Measurements from ENCODE around the gene DUSP1.

DNA sequence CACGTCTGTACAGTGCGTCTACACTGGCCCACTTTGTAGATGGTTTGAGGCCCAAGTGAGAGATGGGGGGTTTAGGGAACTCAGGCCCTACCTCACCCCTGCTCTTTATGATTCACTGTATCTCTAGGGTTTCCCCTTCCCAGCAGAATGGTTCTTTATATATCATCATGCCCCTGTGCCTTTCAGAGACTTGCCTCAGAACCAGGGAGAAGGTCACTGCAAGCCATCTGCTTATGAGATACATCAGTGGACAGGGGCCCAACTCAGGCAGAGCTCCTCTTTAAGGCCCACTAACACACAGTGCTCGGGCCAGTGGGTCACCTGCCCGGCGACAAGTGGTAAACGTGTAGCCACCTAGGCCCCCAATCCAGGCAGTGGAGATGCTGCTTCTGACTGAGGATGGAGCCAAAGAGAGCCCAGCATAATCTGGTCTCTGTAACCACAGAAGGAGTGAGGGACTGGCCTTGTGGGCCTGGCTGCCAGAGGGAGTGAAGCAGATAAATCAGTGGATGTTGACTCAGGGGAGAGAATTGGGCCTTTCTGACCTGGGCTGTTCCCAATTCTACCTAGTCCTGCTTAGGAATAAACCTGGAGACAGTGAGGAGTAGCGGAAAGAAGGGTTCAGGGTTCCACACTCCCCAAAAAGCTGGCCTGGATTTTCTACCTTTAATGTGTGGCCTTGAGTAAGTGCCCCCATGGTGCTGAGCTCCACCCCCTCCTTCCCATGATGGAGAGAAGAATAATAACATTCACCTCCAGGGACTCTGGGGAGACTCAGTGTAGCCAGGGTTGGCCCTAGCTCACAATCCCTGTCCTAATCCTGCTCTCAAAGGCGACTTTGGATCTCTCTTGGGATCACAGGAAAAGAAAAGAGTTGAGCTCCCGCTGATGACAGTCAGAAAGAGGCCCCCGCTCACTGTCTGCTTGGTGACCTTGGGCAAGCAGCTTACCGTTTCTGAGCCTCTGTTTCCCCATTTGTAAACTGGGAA, 2.8 kb upstream of the DUSP1 start:
- TF ChIP-seq, protein P1, sequence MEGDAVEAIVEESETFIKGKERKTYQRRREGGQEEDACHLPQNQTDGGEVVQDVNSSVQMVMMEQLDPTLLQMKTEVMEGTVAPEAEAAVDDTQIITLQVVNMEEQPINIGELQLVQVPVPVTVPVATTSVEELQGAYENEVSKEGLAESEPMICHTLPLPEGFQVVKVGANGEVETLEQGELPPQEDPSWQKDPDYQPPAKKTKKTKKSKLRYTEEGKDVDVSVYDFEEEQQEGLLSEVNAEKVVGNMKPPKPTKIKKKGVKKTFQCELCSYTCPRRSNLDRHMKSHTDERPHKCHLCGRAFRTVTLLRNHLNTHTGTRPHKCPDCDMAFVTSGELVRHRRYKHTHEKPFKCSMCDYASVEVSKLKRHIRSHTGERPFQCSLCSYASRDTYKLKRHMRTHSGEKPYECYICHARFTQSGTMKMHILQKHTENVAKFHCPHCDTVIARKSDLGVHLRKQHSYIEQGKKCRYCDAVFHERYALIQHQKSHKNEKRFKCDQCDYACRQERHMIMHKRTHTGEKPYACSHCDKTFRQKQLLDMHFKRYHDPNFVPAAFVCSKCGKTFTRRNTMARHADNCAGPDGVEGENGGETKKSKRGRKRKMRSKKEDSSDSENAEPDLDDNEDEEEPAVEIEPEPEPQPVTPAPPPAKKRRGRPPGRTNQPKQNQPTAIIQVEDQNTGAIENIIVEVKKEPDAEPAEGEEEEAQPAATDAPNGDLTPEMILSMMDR (IDR thresholded peaks at IDR 0.05; ENCODE audit: low read depth, low read length) = no peak
- TF ChIP-seq MYC (IDR thresholded peaks at IDR 0.05; ENCODE audit: low read depth, low read length) = no peak

All from NB4 (cell line).